SU-DHL-6 (cell line): Measurements from ENCODE around the gene EIF3J.

Experiments used
- CTCF ChIP-seq: fragments of 200-600 bp; sonication (generic); IDR thresholded peaks from one replicate; pipeline ENCODE4 v1.5.1; 2017; ENCODE audit warnings: antibody characterized with exemption, mild to moderate bottlenecking, low read length, moderate library complexity; ENCODE audit not compliant: insufficient read depth, poor library complexity, severe bottlenecking
- EZH2phosphoT487 ChIP-seq: fragments of 200-600 bp; sonication (generic), shearing (Covaris generic); conservative IDR thresholded peaks from 2 replicates; pipeline ENCODE4 v1.6.1; 2018; ENCODE audit warnings: mild to moderate bottlenecking, antibody characterized with exemption, low read length, moderate library complexity, mixed read lengths

GRCh38 chr15:44495562-44495961 is 41.4 kb upstream of the EIF3J start:
- TF ChIP-seq CTCF = no peak
- no peak for TF ChIP-seq EZH2phosphoT487
